ENCODE results near the gene ASAP3. TPM values are rescaled to one million over a fixed set of nuclear protein-coding genes. Genes with fewer than 3 reads are reported as not detected.

Gene ASAP3
- total and polyA plus RNA-seq, 2 experiments from 2014 or later, result 28.0 to 98.2 TPM

- no peak for TF ChIP-seq ZNF331 (CRISPR knock-in tag; IDR thresholded peaks at IDR 0.05; ENCODE audit: low read depth)
- TF ChIP-seq ZNF114 (CRISPR knock-in tag; IDR thresholded peaks at IDR 0.05), result no peak
- no peak for TF ChIP-seq ZNF462 (CRISPR knock-in tag; IDR thresholded peaks at IDR 0.05)
- no peak for TF ChIP-seq EZH2 (IDR thresholded peaks at IDR 0.05; ENCODE audit: low read depth, unreplicated experiment)
- TF ChIP-seq ETS1 (IDR thresholded peaks at IDR 0.05), result no peak
- TF ChIP-seq, protein P1, sequence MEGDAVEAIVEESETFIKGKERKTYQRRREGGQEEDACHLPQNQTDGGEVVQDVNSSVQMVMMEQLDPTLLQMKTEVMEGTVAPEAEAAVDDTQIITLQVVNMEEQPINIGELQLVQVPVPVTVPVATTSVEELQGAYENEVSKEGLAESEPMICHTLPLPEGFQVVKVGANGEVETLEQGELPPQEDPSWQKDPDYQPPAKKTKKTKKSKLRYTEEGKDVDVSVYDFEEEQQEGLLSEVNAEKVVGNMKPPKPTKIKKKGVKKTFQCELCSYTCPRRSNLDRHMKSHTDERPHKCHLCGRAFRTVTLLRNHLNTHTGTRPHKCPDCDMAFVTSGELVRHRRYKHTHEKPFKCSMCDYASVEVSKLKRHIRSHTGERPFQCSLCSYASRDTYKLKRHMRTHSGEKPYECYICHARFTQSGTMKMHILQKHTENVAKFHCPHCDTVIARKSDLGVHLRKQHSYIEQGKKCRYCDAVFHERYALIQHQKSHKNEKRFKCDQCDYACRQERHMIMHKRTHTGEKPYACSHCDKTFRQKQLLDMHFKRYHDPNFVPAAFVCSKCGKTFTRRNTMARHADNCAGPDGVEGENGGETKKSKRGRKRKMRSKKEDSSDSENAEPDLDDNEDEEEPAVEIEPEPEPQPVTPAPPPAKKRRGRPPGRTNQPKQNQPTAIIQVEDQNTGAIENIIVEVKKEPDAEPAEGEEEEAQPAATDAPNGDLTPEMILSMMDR (conservative IDR thresholded peaks at IDR 0.05; ENCODE audit: low read depth in 2 of 2), result no peak
- TF ChIP-seq POLR2AphosphoS5 (IDR thresholded peaks at IDR 0.05; ENCODE audit: low read depth), result no peak
- no peak for TF ChIP-seq EZH2phosphoT487 (IDR thresholded peaks at IDR 0.05; ENCODE audit: unreplicated experiment)
- no peak for TF ChIP-seq STAT1 (IDR thresholded peaks at IDR 0.05; ENCODE audit: unreplicated experiment)
- TF ChIP-seq, protein P2, sequence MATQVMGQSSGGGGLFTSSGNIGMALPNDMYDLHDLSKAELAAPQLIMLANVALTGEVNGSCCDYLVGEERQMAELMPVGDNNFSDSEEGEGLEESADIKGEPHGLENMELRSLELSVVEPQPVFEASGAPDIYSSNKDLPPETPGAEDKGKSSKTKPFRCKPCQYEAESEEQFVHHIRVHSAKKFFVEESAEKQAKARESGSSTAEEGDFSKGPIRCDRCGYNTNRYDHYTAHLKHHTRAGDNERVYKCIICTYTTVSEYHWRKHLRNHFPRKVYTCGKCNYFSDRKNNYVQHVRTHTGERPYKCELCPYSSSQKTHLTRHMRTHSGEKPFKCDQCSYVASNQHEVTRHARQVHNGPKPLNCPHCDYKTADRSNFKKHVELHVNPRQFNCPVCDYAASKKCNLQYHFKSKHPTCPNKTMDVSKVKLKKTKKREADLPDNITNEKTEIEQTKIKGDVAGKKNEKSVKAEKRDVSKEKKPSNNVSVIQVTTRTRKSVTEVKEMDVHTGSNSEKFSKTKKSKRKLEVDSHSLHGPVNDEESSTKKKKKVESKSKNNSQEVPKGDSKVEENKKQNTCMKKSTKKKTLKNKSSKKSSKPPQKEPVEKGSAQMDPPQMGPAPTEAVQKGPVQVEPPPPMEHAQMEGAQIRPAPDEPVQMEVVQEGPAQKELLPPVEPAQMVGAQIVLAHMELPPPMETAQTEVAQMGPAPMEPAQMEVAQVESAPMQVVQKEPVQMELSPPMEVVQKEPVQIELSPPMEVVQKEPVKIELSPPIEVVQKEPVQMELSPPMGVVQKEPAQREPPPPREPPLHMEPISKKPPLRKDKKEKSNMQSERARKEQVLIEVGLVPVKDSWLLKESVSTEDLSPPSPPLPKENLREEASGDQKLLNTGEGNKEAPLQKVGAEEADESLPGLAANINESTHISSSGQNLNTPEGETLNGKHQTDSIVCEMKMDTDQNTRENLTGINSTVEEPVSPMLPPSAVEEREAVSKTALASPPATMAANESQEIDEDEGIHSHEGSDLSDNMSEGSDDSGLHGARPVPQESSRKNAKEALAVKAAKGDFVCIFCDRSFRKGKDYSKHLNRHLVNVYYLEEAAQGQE (IDR thresholded peaks at IDR 0.05; ENCODE audit: unreplicated experiment), result no peak
- TF ChIP-seq JUNB (IDR thresholded peaks at IDR 0.05; ENCODE audit: unreplicated experiment), result no peak
- TF ChIP-seq NANOG (IDR thresholded peaks at IDR 0.05; ENCODE audit: borderline replicate concordance), result no peak
- no peak overlapping the region for H2AFZ ChIP-seq
- peaks cover 24% of the 10 kb centered on the region for H3K4me1 Mint-ChIP-seq
- peaks cover 17% of the 10 kb centered on the region for H3K27me3 Mint-ChIP-seq (ENCODE audit: insufficient read depth, low read depth, poor library complexity)
- H3K27ac ChIP-seq (ENCODE audit: low read depth), result no peak overlapping the region
- 0 out of 2 replicates have a peak overlapping the region, but pooled peaks have one; percentile 20 for H3K4me2 ChIP-seq
- H3K36me3 ChIP-seq (ENCODE audit: insufficient read depth), result no peaks in the 10 kb centered on the region
- H3K4me3 Mint-ChIP-seq, result no peak overlapping the region
- peaks cover 16% of the 10 kb centered on the region for H3K36me3 Mint-ChIP-seq (ENCODE audit: low read depth)
- ATAC-seq, result peak; percentile 52
- no peaks in the 10 kb centered on the region for H3K9me2 ChIP-seq (ENCODE audit: insufficient read depth)
- H3K4me1 ChIP-seq (ENCODE audit: insufficient read depth), result peaks cover 20% of the 10 kb centered on the region
- H3K4me3 ChIP-seq, result no peak overlapping the region
- DNase-seq (ENCODE audit: low spot score), result no peak
- H3K27me3 ChIP-seq (ENCODE audit: insufficient read depth), result peaks cover 12% of the 10 kb centered on the region
- no peaks in the 10 kb centered on the region for H3F3A ChIP-seq (replicated peaks; ENCODE audit: low read depth)
- H4K20me1 ChIP-seq (replicated peaks; ENCODE audit: insufficient read depth), result no peaks in the 10 kb centered on the region; the same call in 1 of the 2 replicates
- H3K9me3 Mint-ChIP-seq, result no peaks in the 10 kb centered on the region
- H3K27ac Mint-ChIP-seq, result no peak overlapping the region
- no peaks in the 10 kb centered on the region for H3K79me2 ChIP-seq (replicated peaks; ENCODE audit: insufficient read depth)
Observed at GRCh38 chr1:23524716-23525401, 40.9 kb upstream of the ASAP3 start.
